Mesenchymal stem cell (in vitro differentiated cells and primary cell): ENCODE data around the gene ATP2A3.

Source experiments
- DNase-seq: peaks from one replicate; pipeline ENCODE4 v3.0.0-alpha.2; 2013
- H2AFZ ChIP-seq: one replicate; pipeline ENCODE4 v1.6.1; 2013; ENCODE audit warnings: low read depth, mild to moderate bottlenecking, control low read depth, inconsistent platforms, low read length, moderate library complexity
- H2AK5ac ChIP-seq: 2 replicates; pipeline ENCODE4 v1.6.1; 2013; ENCODE audit warnings: low read length, moderate library complexity, mild to moderate bottlenecking, inconsistent platforms; ENCODE audit not compliant: severe bottlenecking
- H2BK120ac ChIP-seq: one replicate; pipeline ENCODE4 v1.6.1; 2013; ENCODE audit warnings: low read depth, mild to moderate bottlenecking, inconsistent platforms, low read length, moderate library complexity
- H2BK12ac ChIP-seq, 2 experiments: one replicate each; pipeline ENCODE4 v1.6.1; 2013; ENCODE audit warnings: inconsistent platforms in 2 of 2, low read length in 2 of 2, mild to moderate bottlenecking in 2 of 2, moderate library complexity in 2 of 2, control low read depth in 1 of 2
- H2BK15ac ChIP-seq: one replicate; pipeline ENCODE4 v1.6.1; 2013; ENCODE audit warnings: mild to moderate bottlenecking, low read depth, inconsistent platforms; ENCODE audit not compliant: poor library complexity, severe bottlenecking
- H2BK5ac ChIP-seq: 2 replicates; pipeline ENCODE4 v1.6.1; 2013; ENCODE audit warnings: low read depth, mild to moderate bottlenecking, low read length, control low read depth, inconsistent platforms; ENCODE audit not compliant: poor library complexity, severe bottlenecking
- H3K14ac ChIP-seq, 2 experiments: one replicate each; pipeline ENCODE4 v1.6.1; 2013; ENCODE audit warnings: inconsistent platforms in 2 of 2, low read length in 2 of 2, control low read depth in 1 of 2, mild to moderate bottlenecking in 1 of 2, moderate library complexity in 1 of 2
- H3K18ac ChIP-seq, 2 experiments: one replicate each; pipeline ENCODE4 v1.6.1; 2013; ENCODE audit warnings: inconsistent platforms in 2 of 2, low read length in 2 of 2, control low read depth in 1 of 2, low read depth in 1 of 2, mild to moderate bottlenecking in 1 of 2
- H3K23ac ChIP-seq, 2 experiments: one replicate each; pipeline ENCODE4 v1.6.1; 2013; ENCODE audit warnings: inconsistent platforms in 2 of 2, low read length in 2 of 2, mild to moderate bottlenecking in 2 of 2, moderate library complexity in 2 of 2, control low read depth in 1 of 2
- H3K27ac ChIP-seq: 2 replicates; pipeline ENCODE4 v1.5.1; 2013; ENCODE audit warnings: mild to moderate bottlenecking, moderate library complexity, low read length, control low read depth, inconsistent platforms; ENCODE audit not compliant: poor library complexity, severe bottlenecking
- H3K27me3 ChIP-seq, 2 experiments: 2 replicates each; pipeline versions ENCODE4 v1.6.1 to v1.7.0; 2013; ENCODE audit warnings: low read length in 2 of 2, mild to moderate bottlenecking in 2 of 2, moderate library complexity in 2 of 2, control low read depth in 1 of 2, inconsistent platforms in 1 of 2; ENCODE audit not compliant: control insufficient read depth in 1 of 2, insufficient read depth in 1 of 2
- H3K36me3 ChIP-seq, 2 experiments: 2 replicates each; pipeline versions ENCODE4 v1.6.1 to v1.7.0; 2013; ENCODE audit warnings: low read length in 2 of 2, control low read depth in 1 of 2, inconsistent platforms in 1 of 2, low read depth in 1 of 2, mild to moderate bottlenecking in 1 of 2; ENCODE audit not compliant: insufficient read depth in 2 of 2, control insufficient read depth in 1 of 2
- H3K4ac ChIP-seq, 2 experiments: one replicate each; pipeline ENCODE4 v1.6.1; 2013; ENCODE audit warnings: inconsistent platforms in 2 of 2, low read length in 2 of 2, mild to moderate bottlenecking in 2 of 2, moderate library complexity in 2 of 2, control low read depth in 1 of 2, low read depth in 1 of 2
- H3K4me1 ChIP-seq: 2 replicates; pipeline ENCODE4 v1.6.1; 2013; ENCODE audit warnings: low read depth, low read length, control low read depth; ENCODE audit not compliant: control insufficient read depth, insufficient read depth
- H3K4me2 ChIP-seq: 2 replicates; pipeline ENCODE4 v1.6.1; 2013; ENCODE audit warnings: low read length, mild to moderate bottlenecking, inconsistent platforms; ENCODE audit not compliant: poor library complexity, severe bottlenecking
- H3K4me3 ChIP-seq, 2 experiments: 2 replicates each; pipeline versions ENCODE4 v1.5.1 to v1.7.0; 2013; ENCODE audit warnings: low read length in 2 of 2, mild to moderate bottlenecking in 2 of 2, control low read depth in 1 of 2, low read depth in 1 of 2; ENCODE audit not compliant: insufficient read depth in 1 of 2
- H3K79me1 ChIP-seq: replicated peaks from 2 replicates; pipeline ENCODE4 v1.6.1; 2013; ENCODE audit warnings: mild to moderate bottlenecking, control low read depth, low read length, inconsistent platforms; ENCODE audit not compliant: poor library complexity, severe bottlenecking
- H3K9ac ChIP-seq: 2 replicates; pipeline ENCODE4 v1.7.0; 2013; ENCODE audit warnings: mild to moderate bottlenecking, low read length, moderate library complexity
- H3K9me3 ChIP-seq: 2 replicates; pipeline ENCODE4 v1.7.0; 2013; ENCODE audit warnings: mild to moderate bottlenecking, low read length; ENCODE audit not compliant: control insufficient read depth
- H4K8ac ChIP-seq: one replicate; pipeline ENCODE4 v1.6.1; 2013; ENCODE audit warnings: inconsistent platforms, mild to moderate bottlenecking, low read length, moderate library complexity
- H4K91ac ChIP-seq: one replicate; pipeline ENCODE4 v1.6.1; 2013; ENCODE audit warnings: mild to moderate bottlenecking, low read length, inconsistent platforms
- WGBS: methylation state at CpG from one replicate; pipeline ENCODE4 v1.1.7; 2013; ENCODE audit warnings: mixed read lengths; 5-methylcytosine and 5-hydroxymethylcytosine counted together

The ATP2A3 gene

DNA sequence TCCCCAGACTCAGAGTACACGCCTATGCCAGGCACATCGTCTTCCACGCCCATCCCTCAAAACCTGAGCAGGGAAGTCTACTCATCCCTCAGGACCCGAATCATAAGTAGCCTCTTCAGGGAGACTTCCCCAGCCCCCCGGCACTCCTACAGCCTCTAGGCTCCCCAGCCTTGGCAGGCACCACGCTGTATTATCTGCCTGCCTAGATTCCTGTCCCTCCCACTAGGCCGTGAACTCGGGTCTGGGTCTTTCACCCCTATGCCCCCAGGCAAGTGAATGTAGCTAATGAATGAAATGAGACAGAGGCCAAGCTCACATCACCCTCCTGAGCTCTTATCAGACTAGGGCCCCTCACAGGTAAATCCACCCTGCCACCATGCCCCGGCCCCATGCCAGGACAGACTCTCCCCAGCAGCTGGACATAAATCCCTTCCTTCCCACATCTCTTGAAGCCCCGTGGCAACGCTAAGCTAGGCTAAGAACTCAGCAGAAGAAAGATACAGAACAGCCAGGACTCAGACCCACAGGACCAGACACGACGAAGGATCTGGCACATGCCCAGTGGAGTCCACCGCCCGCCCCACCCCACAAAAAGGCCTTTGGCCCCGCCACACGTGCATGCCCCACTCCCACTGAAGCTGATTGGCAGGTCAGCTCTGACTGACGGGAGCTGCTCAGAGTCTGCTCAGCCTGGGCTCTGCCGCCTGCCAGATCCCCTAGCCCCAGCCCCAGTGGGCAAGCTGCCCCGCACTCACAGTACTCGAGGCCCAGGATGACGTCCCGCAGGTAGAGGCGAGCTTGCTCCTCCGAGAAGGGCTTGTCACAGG, 84.4 kb downstream of the ATP2A3 start:
- Histone ChIP-seq H2BK15ac (no peak overlapping the region), H3K36me3 (peaks cover 65 to 70% of the 10 kb centered on the region in 2 experiments), H4K91ac (no peak overlapping the region), H3K18ac (no peak overlapping the region), H3K9ac (peak overlapping the region; percentile 49), H2BK5ac (no peak overlapping the region), H2AK5ac (peak overlapping the region; percentile 37), H3K4ac (peak overlapping the region in 1 of 2 experiments; percentile 18), H2AFZ (no peak overlapping the region), H3K9me3 (no peaks in the 10 kb centered on the region), H4K8ac (peak overlapping the region; percentile 33), H3K4me3 (peak overlapping the region in 1 of 2 experiments; percentile 29), H2BK120ac (no peak overlapping the region), H3K23ac (no peak overlapping the region), H3K27ac (no peak overlapping the region), H3K14ac (no peak overlapping the region), H3K4me1 (peaks cover 24% of the 10 kb centered on the region), H3K4me2 (peak overlapping the region; percentile 21), H2BK12ac (peak overlapping the region in 1 of 2 experiments; percentile 37), H3K79me1 (peaks cover 13% of the 10 kb centered on the region), H3K27me3 (no peaks in the 10 kb centered on the region)
- DNase-seq, result no peak
- WGBS, result 83% methylated on average over 25 of the region's 25 CpGs

DNA sequence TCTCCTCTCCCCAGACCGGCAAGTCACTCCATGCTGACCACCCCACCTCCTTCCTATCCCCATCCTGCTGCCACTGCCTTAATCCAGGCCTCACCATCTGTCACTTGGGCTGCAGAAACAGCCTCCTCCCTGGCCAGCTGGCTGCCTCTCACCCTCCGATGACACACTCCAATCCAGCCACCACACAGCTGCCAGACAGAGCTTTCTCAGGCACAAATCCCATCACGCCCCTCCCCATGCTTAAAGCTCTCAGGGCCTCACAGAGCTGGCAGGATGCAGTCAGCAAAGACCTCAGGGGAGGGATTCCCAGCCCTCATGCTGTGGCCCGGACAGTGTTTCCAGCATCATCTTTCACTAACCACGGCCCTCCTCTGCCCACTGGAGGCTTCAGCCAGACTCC, 85.1 kb downstream of the ATP2A3 start:
- Histone ChIP-seq H2BK15ac (no peak overlapping the region), H3K4me3 (peak overlapping the region in 1 of 2 experiments; percentile 29), H3K14ac (no peak overlapping the region), H2BK120ac (no peak overlapping the region), H3K79me1 (peaks cover 12% of the 10 kb centered on the region), H4K8ac (peak overlapping the region; percentile 33), H3K27ac (no peak overlapping the region), H3K9ac (peak overlapping the region; percentile 49), H3K27me3 (no peaks in the 10 kb centered on the region), H3K36me3 (peaks cover 59 to 64% of the 10 kb centered on the region in 2 experiments), H3K4ac (peak overlapping the region in 1 of 2 experiments; percentile 18), H3K4me1 (peaks cover 21% of the 10 kb centered on the region), H2AK5ac (no peak overlapping the region), H2BK12ac (peak overlapping the region in 1 of 2 experiments; percentile 37), H3K18ac (peak overlapping the region in 1 of 2 experiments; percentile 51), H2AFZ (no peak overlapping the region), H3K9me3 (no peaks in the 10 kb centered on the region), H3K4me2 (peak overlapping the region; percentile 21), H2BK5ac (no peak overlapping the region), H4K91ac (no peak overlapping the region), H3K23ac (no peak overlapping the region)
- DNase-seq, result peak; percentile 63
- WGBS, result 46% methylated on average over 5 of the region's 5 CpGs

GRCh38 chr17:3877220-3877619, 87.0 kb downstream of the ATP2A3 start:
- no peak overlapping the region for H2BK15ac ChIP-seq
- no peak overlapping the region for H3K4me2 ChIP-seq
- H3K14ac ChIP-seq, result no peak overlapping the region
- peaks cover 15% of the 10 kb centered on the region for H3K4me1 ChIP-seq
- no peak overlapping the region for H2AFZ ChIP-seq
- no peak for DNase-seq
- H2BK12ac ChIP-seq, result no peak overlapping the region
- H3K4me3 ChIP-seq, result no peak overlapping the region
- H3K9ac ChIP-seq, result no peak overlapping the region
- 95% methylated on average over 7 of the region's 8 CpGs for WGBS
- H3K18ac ChIP-seq, result no peak overlapping the region
- H4K91ac ChIP-seq, result no peak overlapping the region
- no peak overlapping the region for H3K4ac ChIP-seq
- peaks cover 57 to 64% of the 10 kb centered on the region in 2 experiments for H3K36me3 ChIP-seq
- no peak overlapping the region for H4K8ac ChIP-seq
- H3K79me1 ChIP-seq, result peaks cover 5% of the 10 kb centered on the region
- H3K27ac ChIP-seq, result no peak overlapping the region
- H2BK5ac ChIP-seq, result no peak overlapping the region
- H2AK5ac ChIP-seq, result no peak overlapping the region
- H3K27me3 ChIP-seq, result no peaks in the 10 kb centered on the region
- H3K23ac ChIP-seq, result no peak overlapping the region
- H2BK120ac ChIP-seq, result no peak overlapping the region
- H3K9me3 ChIP-seq, result no peaks in the 10 kb centered on the region

- no peak overlapping the region for H3K4ac ChIP-seq
- WGBS, result 96% methylated on average over 5 of the region's 7 CpGs
- H3K9ac ChIP-seq, result no peak overlapping the region
- H2BK5ac ChIP-seq, result no peak overlapping the region
- no peaks in the 10 kb centered on the region for H3K27me3 ChIP-seq
- DNase-seq, result no peak
- H2AK5ac ChIP-seq, result no peak overlapping the region
- no peak overlapping the region for H2BK12ac ChIP-seq
- no peak overlapping the region for H3K14ac ChIP-seq
- H2AFZ ChIP-seq, result no peak overlapping the region
- peaks cover 20% of the 10 kb centered on the region for H3K4me1 ChIP-seq
- H3K36me3 ChIP-seq, result peaks cover 51 to 59% of the 10 kb centered on the region in 2 experiments
- H4K91ac ChIP-seq, result no peak overlapping the region
- H2BK15ac ChIP-seq, result no peak overlapping the region
- peaks cover 4% of the 10 kb centered on the region for H3K79me1 ChIP-seq
- H3K9me3 ChIP-seq, result no peaks in the 10 kb centered on the region
- H3K4me3 ChIP-seq, result no peak overlapping the region
- no peak overlapping the region for H3K4me2 ChIP-seq
- H3K23ac ChIP-seq, result no peak overlapping the region
- no peak overlapping the region for H3K27ac ChIP-seq
- H4K8ac ChIP-seq, result no peak overlapping the region
- no peak overlapping the region for H3K18ac ChIP-seq
- no peak overlapping the region for H2BK120ac ChIP-seq
Measured at GRCh38 chr17:3875317-3875716, 88.9 kb downstream of the ATP2A3 start.
